Measurements from ENCODE around the gene CYFIP1. TPM values are rescaled to one million over a fixed set of nuclear protein-coding genes. Genes with fewer than 3 reads are reported as not detected.

CYFIP1 gene
- total RNA-seq, 4 donors from 2014 or later, result 81.2 to 131 (median 114) TPM

DNA sequence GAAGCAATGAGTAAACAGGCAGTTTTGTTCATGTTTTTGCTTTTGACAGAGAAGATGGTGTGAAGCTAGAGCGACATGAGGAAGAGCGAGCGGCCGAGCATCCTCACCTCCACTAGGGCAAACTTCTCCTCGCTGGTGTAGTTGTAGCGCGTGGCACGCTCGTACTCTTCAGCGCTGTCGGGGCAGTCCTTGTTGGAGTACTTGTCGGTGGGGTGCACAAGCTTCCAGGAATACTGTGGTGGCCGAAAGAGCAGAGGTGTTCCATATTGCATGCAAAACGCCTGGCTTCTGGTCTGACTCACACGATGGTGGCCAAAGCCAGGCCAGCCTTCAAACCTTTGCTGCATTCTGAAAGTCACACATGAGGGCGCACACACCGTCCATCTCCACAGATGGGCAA is 54.3 kb downstream of the CYFIP1 start:
- no peak for TF ChIP-seq CTCF (IDR thresholded peaks at IDR 0.05; ENCODE audit: low read depth)

- TF ChIP-seq CTCF (IDR thresholded peaks at IDR 0.05; ENCODE audit: low read depth), result no peak
These were observed 58.2 kb downstream of the CYFIP1 start for GRCh38 chr15:22922003-22922402.

GRCh38 chr15:22919171-22919570 is 61.0 kb downstream of the CYFIP1 start:
- no peak for TF ChIP-seq CTCF (IDR thresholded peaks at IDR 0.05; ENCODE audit: low read depth)

GRCh38 chr15:22918596-22919140 is 61.5 kb downstream of the CYFIP1 start:
- TF ChIP-seq CTCF (IDR thresholded peaks at IDR 0.05; ENCODE audit: low read depth), result no peak

GRCh38 chr15:22918056-22918455 is 62.1 kb downstream of the CYFIP1 start:
- no peak for TF ChIP-seq CTCF (IDR thresholded peaks at IDR 0.05; ENCODE audit: low read depth)

GRCh38 chr15:22917556-22917955 is 62.6 kb downstream of the CYFIP1 start:
- TF ChIP-seq CTCF (IDR thresholded peaks at IDR 0.05; ENCODE audit: low read depth), result no peak

DNA sequence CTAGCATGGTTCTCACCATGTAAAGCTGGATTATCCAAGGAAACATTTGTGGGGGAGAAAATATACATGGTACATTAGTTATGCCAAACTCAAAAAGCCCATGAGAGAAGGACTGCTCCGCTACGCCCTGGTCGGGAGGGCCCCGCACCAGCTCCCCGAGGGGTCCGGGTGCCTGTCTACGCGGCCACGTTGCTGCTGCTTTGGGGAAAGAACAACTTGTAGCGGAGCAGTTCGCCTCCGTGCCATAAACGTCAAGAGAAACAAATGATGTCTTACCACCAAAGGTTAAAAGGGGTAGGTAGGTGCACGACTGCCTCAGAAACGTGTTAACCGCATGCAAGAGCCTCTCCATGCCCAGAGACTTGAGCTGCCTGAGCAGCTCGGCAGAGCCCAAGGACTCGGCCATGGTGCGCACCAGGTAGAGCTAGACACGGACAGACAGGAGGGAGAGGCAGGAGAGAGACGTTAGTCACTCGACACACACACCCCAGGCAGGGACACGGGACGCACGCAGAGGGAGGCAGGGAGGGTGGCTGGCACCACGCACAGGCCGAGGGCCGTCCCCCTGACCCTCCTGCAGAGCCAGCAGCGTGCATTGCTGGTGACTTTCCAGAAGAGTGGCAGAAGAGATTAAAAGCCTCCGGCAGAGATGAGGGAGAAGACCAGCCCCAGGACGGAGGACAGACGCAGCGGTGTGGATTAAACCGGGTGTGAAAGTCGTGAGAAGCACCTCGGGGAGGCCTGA is 63.4 kb downstream of the CYFIP1 start:
- TF ChIP-seq CTCF (IDR thresholded peaks at IDR 0.05; ENCODE audit: low read depth), result no peak

Measured in subcutaneous adipose tissue (tissue), 4 donors.